Measurements from ENCODE around the gene FBXO42. TPM values are rescaled to one million over a fixed set of nuclear protein-coding genes. Genes with fewer than 3 reads are reported as not detected.

FBXO42 gene
- total and polyA plus RNA-seq, 9 of the 15 experiments (the other 6 are each of a cell fraction or from before 2014, with no cell fraction given), result 7.2 to 24.8 (median 17.4) TPM

GRCh38 chr1:16243936-16244649 lies 108.2 kb downstream of the FBXO42 start (continued):
- TF ChIP-seq DEAF1 (CRISPR knock-in tag; IDR thresholded peaks at IDR 0.05) (peak; percentile 93), SIX5 (IDR thresholded peaks at IDR 0.05; ENCODE audit: borderline replicate concordance in 1 of 2, insufficient read depth in 1 of 2, low read depth in 1 of 2, low read length in 2 of 2) (no peak), RAD21 (CRISPR knock-in tag; conservative IDR thresholded peaks at IDR 0.05 in 1 of 2, IDR thresholded peaks at IDR 0.05 in 1 of 2) (peak; percentile 92 to 93), VEZF1 (CRISPR knock-in tag; IDR thresholded peaks at IDR 0.05) (0 out of 2 replicates have a peak, but pooled peaks have one; percentile 24), PKNOX1 (IDR thresholded peaks at IDR 0.05) (0 out of 2 replicates have a peak, but pooled peaks have one; percentile 33), NFXL1 (CRISPR knock-in tag; IDR thresholded peaks at IDR 0.05) (no peak), ZBTB1 (CRISPR knock-in tag; IDR thresholded peaks at IDR 0.05; ENCODE audit: borderline replicate concordance, low read depth) (no peak), E2F3 (CRISPR knock-in tag; IDR thresholded peaks at IDR 0.05) (no peak), ATF7 (IDR thresholded peaks at IDR 0.05) (0 out of 2 replicates have a peak, but pooled peaks have one; percentile 19), TFAP4 (CRISPR knock-in tag; IDR thresholded peaks at IDR 0.05; ENCODE audit: borderline replicate concordance) (peak; percentile 55; the same call in 1 of the 2 replicates), ZBTB26 (CRISPR knock-in tag; IDR thresholded peaks at IDR 0.05) (no peak), MBD1 (CRISPR knock-in tag; IDR thresholded peaks at IDR 0.05) (0 out of 2 replicates have a peak, but pooled peaks have one; percentile 5), E2F8 (IDR thresholded peaks at IDR 0.05; ENCODE audit: low read depth, partially characterized antibody) (peak; percentile 30), SIRT6 (IDR thresholded peaks at IDR 0.05; ENCODE audit: low read depth, low read length) (no peak)

All from K562 (cell line).